Epithelial cell of esophagus (primary cell): ENCODE results near the gene C9orf72.

Source experiments
- DNase-seq: peaks from one replicate; pipeline ENCODE4 v3.0.0; 2010; ENCODE audit warnings: low read depth
- H3K4me3 ChIP-seq: 2 replicates; pipeline ENCODE4 v1.5.1; 2011; ENCODE audit warnings: mild to moderate bottlenecking, low read length, control low read depth
- TF ChIP-seq, protein P1 (sequence below): IDR thresholded peaks from 2 replicates; pipeline ENCODE4 v1.5.1; 2011; ENCODE audit warnings: low read depth, mild to moderate bottlenecking, low read length, control low read depth, inconsistent platforms; ENCODE audit not compliant: insufficient read depth; ENCODE audit errors: missing control alignments

The C9orf72 gene

DNA sequence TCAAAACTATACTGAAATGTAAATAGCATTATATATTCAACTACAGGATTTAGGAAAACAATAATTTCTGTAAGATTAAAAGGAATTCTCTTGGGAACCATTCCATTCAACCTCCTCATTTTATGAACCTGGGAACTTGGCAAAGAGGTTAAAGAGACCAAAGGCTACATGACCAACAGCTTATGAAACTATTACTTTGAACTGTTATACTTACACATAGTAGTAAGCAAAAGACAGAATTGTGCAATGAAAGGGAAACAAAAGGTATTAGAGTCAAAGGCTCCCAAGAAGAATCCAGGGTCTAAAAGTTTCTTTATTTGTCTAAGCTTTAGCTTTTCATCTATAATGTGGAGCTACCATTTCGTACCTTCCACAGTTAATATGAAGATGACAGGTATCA, 7.2 kb downstream of the C9orf72 start:
- TF ChIP-seq, protein P1, sequence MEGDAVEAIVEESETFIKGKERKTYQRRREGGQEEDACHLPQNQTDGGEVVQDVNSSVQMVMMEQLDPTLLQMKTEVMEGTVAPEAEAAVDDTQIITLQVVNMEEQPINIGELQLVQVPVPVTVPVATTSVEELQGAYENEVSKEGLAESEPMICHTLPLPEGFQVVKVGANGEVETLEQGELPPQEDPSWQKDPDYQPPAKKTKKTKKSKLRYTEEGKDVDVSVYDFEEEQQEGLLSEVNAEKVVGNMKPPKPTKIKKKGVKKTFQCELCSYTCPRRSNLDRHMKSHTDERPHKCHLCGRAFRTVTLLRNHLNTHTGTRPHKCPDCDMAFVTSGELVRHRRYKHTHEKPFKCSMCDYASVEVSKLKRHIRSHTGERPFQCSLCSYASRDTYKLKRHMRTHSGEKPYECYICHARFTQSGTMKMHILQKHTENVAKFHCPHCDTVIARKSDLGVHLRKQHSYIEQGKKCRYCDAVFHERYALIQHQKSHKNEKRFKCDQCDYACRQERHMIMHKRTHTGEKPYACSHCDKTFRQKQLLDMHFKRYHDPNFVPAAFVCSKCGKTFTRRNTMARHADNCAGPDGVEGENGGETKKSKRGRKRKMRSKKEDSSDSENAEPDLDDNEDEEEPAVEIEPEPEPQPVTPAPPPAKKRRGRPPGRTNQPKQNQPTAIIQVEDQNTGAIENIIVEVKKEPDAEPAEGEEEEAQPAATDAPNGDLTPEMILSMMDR, result no peak
- no peak overlapping the region for H3K4me3 ChIP-seq
- DNase-seq, result no peak

DNA sequence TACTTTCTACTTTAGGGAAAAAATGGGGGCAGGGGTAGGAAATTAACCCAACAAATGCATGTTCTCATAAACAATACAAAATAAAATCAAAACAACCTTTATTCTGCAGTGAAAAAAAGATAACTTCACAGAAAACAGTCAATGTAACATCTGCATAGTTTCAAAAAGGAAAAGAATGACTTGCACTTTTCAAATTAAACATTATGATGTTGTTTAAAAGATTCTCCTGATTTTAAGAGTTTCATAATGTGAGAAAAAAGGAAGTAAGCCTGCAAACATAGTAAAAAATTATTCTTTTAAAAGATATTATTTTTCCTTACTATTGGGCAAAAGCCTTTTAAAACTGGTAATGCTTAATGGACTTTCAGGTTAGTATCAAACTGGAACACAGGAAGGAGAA, 7.6 kb downstream of the C9orf72 start:
- H3K4me3 ChIP-seq, result no peak overlapping the region
- TF ChIP-seq, protein P1, result no peak
- DNase-seq, result no peak

DNA sequence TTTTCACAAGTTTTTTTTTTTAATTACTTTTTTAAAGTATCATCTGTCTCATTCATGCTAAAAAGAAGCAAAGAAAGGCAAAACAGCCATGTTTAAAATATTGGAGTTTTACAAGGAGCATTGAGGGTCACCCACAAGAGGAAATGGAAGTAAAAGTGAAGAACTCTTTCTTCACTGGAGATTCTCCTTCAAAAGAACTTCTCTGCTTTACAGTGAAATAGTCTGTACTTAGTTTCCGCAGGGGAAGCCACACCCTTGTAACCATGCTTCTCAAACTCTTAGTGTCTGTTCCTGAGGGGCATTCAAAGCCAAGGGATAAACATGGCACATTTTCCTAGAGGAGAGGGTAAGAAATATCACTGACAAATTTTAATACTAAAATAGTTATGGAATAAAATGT, 8.6 kb downstream of the C9orf72 start:
- no peak overlapping the region for H3K4me3 ChIP-seq

DNA sequence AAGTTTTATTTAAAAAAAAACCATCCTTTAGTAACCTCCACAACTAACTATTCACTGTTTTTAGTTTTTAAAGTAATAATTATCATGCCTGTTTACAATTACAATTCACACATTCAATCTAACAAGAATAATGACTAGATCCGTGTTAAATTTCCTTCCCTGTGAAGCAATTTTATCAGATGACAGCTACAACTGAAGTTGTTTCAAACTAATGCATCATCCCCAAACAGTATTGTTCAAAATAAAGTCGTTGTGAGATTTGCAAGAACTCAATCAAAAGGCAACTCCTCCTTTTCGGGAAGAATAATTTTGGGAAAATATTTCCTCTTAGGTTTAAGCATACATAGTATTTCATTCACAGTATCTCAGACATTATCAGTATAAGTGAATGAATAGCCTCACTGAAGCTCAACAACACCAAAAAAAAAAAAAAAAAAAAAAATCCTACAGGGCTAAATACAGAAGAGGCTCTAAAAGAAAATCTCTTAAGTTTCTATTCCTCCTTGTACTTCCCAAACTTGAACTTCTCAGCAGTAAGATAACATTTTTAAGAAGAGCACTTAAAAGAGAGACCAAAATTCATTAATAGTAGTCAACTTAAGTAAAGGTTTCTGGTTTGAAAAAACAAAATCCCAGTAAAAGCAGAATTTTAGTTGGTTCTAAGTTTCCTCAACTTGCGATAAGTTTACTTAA, 9.4 kb downstream of the C9orf72 start:
- no peak overlapping the region for H3K4me3 ChIP-seq
- no peak for DNase-seq
- TF ChIP-seq, protein P1, result no peak

More for the DNA sequence above, 8.6 kb downstream of the C9orf72 start:
- TF ChIP-seq, protein P1, result no peak
- DNase-seq, result no peak

DNA sequence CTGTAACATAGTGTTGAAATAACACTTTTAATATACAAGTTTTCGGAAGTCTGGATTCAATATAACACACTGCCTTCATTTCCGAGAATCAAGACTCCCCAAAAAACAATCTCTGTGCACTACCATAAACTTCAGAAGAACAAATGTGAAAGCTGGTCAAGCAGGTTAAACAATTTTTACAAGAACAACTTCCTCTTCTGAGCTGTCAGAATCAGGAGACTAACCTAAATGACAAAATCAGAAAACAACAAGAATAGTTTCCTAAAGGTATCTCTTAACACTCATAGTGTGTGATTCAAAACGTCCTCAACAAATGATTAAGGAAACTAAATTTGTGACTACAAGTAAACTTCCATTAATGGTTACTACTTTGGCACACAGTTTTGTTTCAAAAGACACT, 11.6 kb downstream of the C9orf72 start:
- no peak overlapping the region for H3K4me3 ChIP-seq
- DNase-seq, result peak; percentile 75
- TF ChIP-seq, protein P1, result no peak

- no peak overlapping the region for H3K4me3 ChIP-seq
- no peak for DNase-seq
- TF ChIP-seq, protein P1, result no peak
Measured at GRCh38 chr9:27560457-27560856, 12.8 kb downstream of the C9orf72 start.

DNA sequence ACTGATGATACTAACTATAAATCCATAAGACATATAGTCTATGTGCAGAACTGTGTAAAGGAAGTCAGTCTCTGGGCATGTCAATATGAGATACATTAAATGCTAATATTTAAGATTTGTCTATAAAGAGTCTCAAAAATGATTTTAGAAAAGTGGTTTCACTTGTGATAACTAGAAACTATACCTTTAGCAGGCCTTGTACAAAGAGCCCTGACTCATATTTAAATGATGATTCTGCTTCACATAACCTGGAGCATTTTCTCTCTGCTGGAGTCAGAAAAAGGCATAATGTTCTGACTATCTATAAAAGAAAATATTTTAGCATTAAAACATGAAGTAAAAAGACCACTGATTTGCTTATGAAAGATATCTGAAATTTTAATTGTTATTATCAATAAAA, 15.0 kb downstream of the C9orf72 start:
- peak; percentile 27 for DNase-seq
- H3K4me3 ChIP-seq, result no peak overlapping the region

More for the DNA sequence above, 15.0 kb downstream of the C9orf72 start:
- TF ChIP-seq, protein P1, result no peak
